K562 (cell line): ENCODE results near the gene MIDN. TPM values are rescaled to one million over a fixed set of nuclear protein-coding genes. Genes with fewer than 3 reads are reported as not detected.

Source experiments
- AFF4 ChIP-seq: sonication (generic); formaldehyde crosslinking; IDR thresholded peaks from 2 replicates; pipeline ENCODE4 v1.8.0; 2023; ENCODE audit warnings: mild to moderate bottlenecking, missing genetic modification reagents
- E2F3 ChIP-seq: fragments of 250-450 bp; sonication (Bioruptor Pico); IDR thresholded peaks from 2 replicates; pipeline ENCODE4 v1.4.0; 2020; ENCODE audit warnings: mild to moderate bottlenecking
- MLX ChIP-seq, 2 experiments: fragments of 450-650 bp in 1 of 2; sonication (generic) in 1 of 2; formaldehyde crosslinking; conservative IDR thresholded peaks; 2 replicates each; pipeline versions ENCODE4 v1.4.0 to v1.8.1; 2020 to 2022; ENCODE audit warnings: mild to moderate bottlenecking in 1 of 2, missing genetic modification reagents in 1 of 2
- PHTF2 ChIP-seq: fragments of 250-450 bp; sonication (Bioruptor Pico); IDR thresholded peaks from 2 replicates; pipeline ENCODE4 v1.5.0; 2021; ENCODE audit warnings: mild to moderate bottlenecking
- POU5F1 ChIP-seq: fragments of 150-350 bp; IDR thresholded peaks from 2 replicates; pipeline ENCODE4 v1.6.1; 2014; ENCODE audit warnings: borderline replicate concordance, low read length, low read depth, mild to moderate bottlenecking; ENCODE audit not compliant: partially characterized antibody
- PRMT5 ChIP-seq: sonication (generic); formaldehyde crosslinking; IDR thresholded peaks from 2 replicates; pipeline ENCODE4 v1.5.0; 2020; ENCODE audit warnings: missing genetic modification reagents
- PYGO2 ChIP-seq: fragments of 450-650 bp; IDR thresholded peaks from 2 replicates; pipeline ENCODE4 v1.6.1; 2016; ENCODE audit warnings: mild to moderate bottlenecking, missing genetic modification characterization, moderate library complexity, missing compliant biosample characterization
- TBL1XR1 ChIP-seq, 2 experiments: IDR thresholded peaks; 2 replicates each; pipeline ENCODE4 v1.6.1; 2012; ENCODE audit warnings: improper control_type of control experiment in 2 of 2, low read length in 2 of 2, mild to moderate bottlenecking in 1 of 2
- TBP ChIP-seq: optimal IDR thresholded peaks from 2 replicates; pipeline ENCODE3; 2011; ENCODE audit warnings: low read depth, low read length, improper control_type of control experiment
- TFAP4 ChIP-seq: sonication (generic); formaldehyde crosslinking; IDR thresholded peaks from 2 replicates; pipeline ENCODE4 v1.8.0; 2022; ENCODE audit warnings: missing genetic modification reagents, mild to moderate bottlenecking, moderate library complexity, borderline replicate concordance
- ZBTB17 ChIP-seq: fragments of 450-650 bp; formaldehyde crosslinking; IDR thresholded peaks from 2 replicates; pipeline ENCODE4 v1.4.0; 2020; ENCODE audit warnings: mild to moderate bottlenecking
- polyA plus RNA-seq, 8 experiments: library from polyadenylated mRNA; depleted of rRNA in 4 of 8; stranded (reverse) in 5 of 8; unstranded in 3 of 8; fragments of >200 nt; fragmentation: Nextera tagmentation in 2 of 8; fragmentation: Illumina TruSeq in 1 of 8; extraction: Ambion mirVana in 2 of 8; extraction: Trizol in 1 of 8; gene quantifications; 2 replicates each; pipeline versions ENCODE4 v1.2.1 to v1.2.3, GENCODE V29; 2011 to 2014; ENCODE audit warnings: inconsistent platforms in 1 of 8, missing spikeins in 1 of 8
- total RNA-seq, 7 experiments: library from RNA; depleted of rRNA in 6 of 7; stranded (reverse); fragments of >200 nt in 6 of 7; fragmentation: Illumina TruSeq in 2 of 7; extraction: Trizol in 2 of 7; gene quantifications; 2 replicates each; pipeline versions ENCODE4 v1.2.1 to v1.2.3, GENCODE V29; 2011 to 2021; ENCODE audit warnings: low replicate concordance in 1 of 7
- TF ChIP-seq, protein P1 (sequence below): sonication (generic); formaldehyde crosslinking; IDR thresholded peaks from 2 replicates; pipeline ENCODE4 v1.8.1; 2023; ENCODE audit warnings: mild to moderate bottlenecking, missing genetic modification reagents
- TF ChIP-seq, protein P2 (sequence below): fragments of 250-450 bp; sonication (Bioruptor Pico); IDR thresholded peaks from 2 replicates; pipeline ENCODE4 v1.8.0; 2022; ENCODE audit warnings: inconsistent platforms, mild to moderate bottlenecking, moderate library complexity, borderline replicate concordance

The MIDN gene
- total and polyA plus RNA-seq, 9 of the 15 experiments (the other 6 are each of a cell fraction or from before 2014, with no cell fraction given) = 0.17 to 120 (median 10.1) TPM

GRCh38 chr19:1239796-1240737 lies 8.3 kb upstream of the MIDN start (continued):
- TF ChIP-seq ZBTB17 (CRISPR knock-in tag) (peak; percentile 67; the same call in 1 of the 2 replicates), TBP (peak; percentile 25), TFAP4 (CRISPR knock-in tag) (0 out of 2 replicates have a peak, but pooled peaks have one; percentile 9), MLX (CRISPR knock-in tag; conservative IDR thresholded peaks at IDR 0.05) (0 out of 4 replicates have a peak, but pooled peaks of 1 of the 2 experiments have one; percentile 49), PHTF2 (no peak), PYGO2 (tag) (no peak), TBL1XR1 (IDR thresholded peaks at IDR 0.05; ENCODE audit: low read length in 2 of 2) (peak; percentile 61 to 67; a peak in 2 of 4 replicates), AFF4 (CRISPR knock-in tag) (no peak), E2F3 (CRISPR knock-in tag) (peak; percentile 57; the same call in 1 of the 2 replicates), PRMT5 (no peak), POU5F1 (peak; percentile 18)
- TF ChIP-seq, protein P1, sequence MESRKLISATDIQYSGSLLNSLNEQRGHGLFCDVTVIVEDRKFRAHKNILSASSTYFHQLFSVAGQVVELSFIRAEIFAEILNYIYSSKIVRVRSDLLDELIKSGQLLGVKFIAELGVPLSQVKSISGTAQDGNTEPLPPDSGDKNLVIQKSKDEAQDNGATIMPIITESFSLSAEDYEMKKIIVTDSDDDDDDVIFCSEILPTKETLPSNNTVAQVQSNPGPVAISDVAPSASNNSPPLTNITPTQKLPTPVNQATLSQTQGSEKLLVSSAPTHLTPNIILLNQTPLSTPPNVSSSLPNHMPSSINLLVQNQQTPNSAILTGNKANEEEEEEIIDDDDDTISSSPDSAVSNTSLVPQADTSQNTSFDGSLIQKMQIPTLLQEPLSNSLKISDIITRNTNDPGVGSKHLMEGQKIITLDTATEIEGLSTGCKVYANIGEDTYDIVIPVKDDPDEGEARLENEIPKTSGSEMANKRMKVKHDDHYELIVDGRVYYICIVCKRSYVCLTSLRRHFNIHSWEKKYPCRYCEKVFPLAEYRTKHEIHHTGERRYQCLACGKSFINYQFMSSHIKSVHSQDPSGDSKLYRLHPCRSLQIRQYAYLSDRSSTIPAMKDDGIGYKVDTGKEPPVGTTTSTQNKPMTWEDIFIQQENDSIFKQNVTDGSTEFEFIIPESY = peak; percentile 84
- TF ChIP-seq, protein P2, sequence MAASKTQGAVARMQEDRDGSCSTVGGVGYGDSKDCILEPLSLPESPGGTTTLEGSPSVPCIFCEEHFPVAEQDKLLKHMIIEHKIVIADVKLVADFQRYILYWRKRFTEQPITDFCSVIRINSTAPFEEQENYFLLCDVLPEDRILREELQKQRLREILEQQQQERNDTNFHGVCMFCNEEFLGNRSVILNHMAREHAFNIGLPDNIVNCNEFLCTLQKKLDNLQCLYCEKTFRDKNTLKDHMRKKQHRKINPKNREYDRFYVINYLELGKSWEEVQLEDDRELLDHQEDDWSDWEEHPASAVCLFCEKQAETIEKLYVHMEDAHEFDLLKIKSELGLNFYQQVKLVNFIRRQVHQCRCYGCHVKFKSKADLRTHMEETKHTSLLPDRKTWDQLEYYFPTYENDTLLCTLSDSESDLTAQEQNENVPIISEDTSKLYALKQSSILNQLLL (CRISPR knock-in tag) = no peak
